Activated CD8-positive, alpha-beta memory T cell treated with anti-CD3 and anti-CD28 coated beads, Interleukin-2, amount 10 ng/mL, durations not matched to agents 7 days and 5 days (primary cell): ENCODE data around the gene XRCC2. TPM values are rescaled to one million over a fixed set of nuclear protein-coding genes. Genes with fewer than 3 reads are reported as not detected.
"Not testable (repeated sequence)": the region's sequence is repeated elsewhere in the genome, so short reads cannot be mapped to it uniquely, and the experiment has no call there.

Experiments used
- ATAC-seq: fragments of 150-1000 bp; cut with Tn5 transposase; one replicate; pipeline ENCODE4 v1.10.0; 2021; ENCODE audit warnings: moderate library complexity
- CTCF ChIA-PET: fragments of 350-600 bp; sonication (Branson Sonifier 250); formaldehyde crosslinking; loops from one replicate; lab custom pipeline; 2021; ENCODE audit warnings: antibody characterized with exemption; lab: Charles Lee
- DNase-seq: peaks from one replicate; pipeline ENCODE4 v3.0.0-alpha.2; 2020
- H3K27ac Mint-ChIP-seq: one replicate; pipeline ENCODE4 v1.8.0; 2021; ENCODE audit warnings: mild to moderate bottlenecking, mixed read lengths
- H3K27me3 Mint-ChIP-seq: one replicate; pipeline ENCODE4 v1.8.0; 2021; ENCODE audit warnings: mixed read lengths
- H3K36me3 Mint-ChIP-seq: one replicate; pipeline ENCODE4 v1.8.0; 2021; ENCODE audit warnings: mild to moderate bottlenecking, mixed read lengths
- H3K4me1 Mint-ChIP-seq: one replicate; pipeline ENCODE4 v1.8.0; 2021; ENCODE audit warnings: mixed read lengths
- H3K4me3 Mint-ChIP-seq: one replicate; pipeline ENCODE4 v1.8.0; 2021; ENCODE audit warnings: mild to moderate bottlenecking, moderate library complexity, mixed read lengths
- H3K9me3 Mint-ChIP-seq: one replicate; pipeline ENCODE4 v1.8.0; 2022; ENCODE audit warnings: low read depth, mixed read lengths
- total RNA-seq, 2 experiments: library from RNA; stranded (reverse); gene quantifications; one replicate each; pipeline ENCODE4 v1.2.3, GENCODE V29; 2021

The XRCC2 gene
- total RNA-seq, 2 experiments from 2014 or later, result 18.0 to 20.6 TPM

DNA sequence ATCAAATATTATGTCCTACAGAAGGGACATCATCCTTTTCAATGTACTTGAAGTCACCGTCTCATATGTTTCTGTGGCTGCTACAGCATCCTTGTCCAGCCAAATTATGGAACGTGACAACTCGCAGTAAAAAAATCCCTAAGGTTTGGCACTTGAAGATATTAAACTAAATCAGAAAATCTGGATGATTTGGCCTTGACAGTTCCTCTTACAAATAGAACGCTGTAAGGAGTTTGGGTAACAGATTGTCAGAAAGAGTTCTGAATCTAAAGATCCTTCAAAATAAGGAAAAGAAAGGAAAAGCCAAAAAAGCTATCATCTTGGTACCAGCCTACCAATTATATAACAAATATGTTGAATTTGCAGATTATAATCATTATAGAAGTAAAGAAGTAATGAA lies 21.0 kb downstream of the XRCC2 start:
- peaks cover 56% of the 10 kb centered on the region for H3K36me3 Mint-ChIP-seq
- no peak overlapping the region for H3K4me3 Mint-ChIP-seq
- DNase-seq, result no peak
- CTCF ChIA-PET, result no interaction called here
- H3K9me3 Mint-ChIP-seq, result no peaks in the 10 kb centered on the region
- ATAC-seq, result no peak
- H3K4me1 Mint-ChIP-seq, result no peaks in the 10 kb centered on the region
- H3K27me3 Mint-ChIP-seq, result no peaks in the 10 kb centered on the region
- H3K27ac Mint-ChIP-seq, result no peak overlapping the region

DNA sequence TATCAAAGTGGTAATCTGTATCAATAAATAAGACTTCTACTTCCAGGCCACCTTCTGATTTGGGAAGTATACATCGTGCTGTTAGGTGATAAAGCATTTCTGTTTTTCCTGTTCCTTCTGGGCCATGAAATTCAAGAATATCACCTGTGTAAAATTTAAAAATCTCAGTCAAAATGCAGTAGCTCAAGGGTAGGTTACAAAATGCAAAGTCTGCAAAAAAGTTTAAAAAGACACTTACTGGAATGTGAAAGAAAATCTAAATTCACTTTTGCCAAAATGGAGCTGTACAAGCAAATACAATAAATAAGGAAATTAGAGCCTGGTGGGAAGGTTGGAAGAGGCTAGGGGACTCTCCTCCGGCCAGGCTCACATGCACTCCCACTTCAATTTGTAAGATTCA lies 26.7 kb downstream of the XRCC2 start:
- Mint-ChIP-seq H3K9me3 (peaks cover 3% of the 10 kb centered on the region), H3K4me3 (no peak overlapping the region), H3K27ac (no peak overlapping the region), H3K4me1 (no peaks in the 10 kb centered on the region), H3K36me3 (peaks cover 68% of the 10 kb centered on the region), H3K27me3 (no peaks in the 10 kb centered on the region)
- CTCF ChIA-PET, result no interaction called here
- ATAC-seq, result no peak
- DNase-seq, result no peak

DNA sequence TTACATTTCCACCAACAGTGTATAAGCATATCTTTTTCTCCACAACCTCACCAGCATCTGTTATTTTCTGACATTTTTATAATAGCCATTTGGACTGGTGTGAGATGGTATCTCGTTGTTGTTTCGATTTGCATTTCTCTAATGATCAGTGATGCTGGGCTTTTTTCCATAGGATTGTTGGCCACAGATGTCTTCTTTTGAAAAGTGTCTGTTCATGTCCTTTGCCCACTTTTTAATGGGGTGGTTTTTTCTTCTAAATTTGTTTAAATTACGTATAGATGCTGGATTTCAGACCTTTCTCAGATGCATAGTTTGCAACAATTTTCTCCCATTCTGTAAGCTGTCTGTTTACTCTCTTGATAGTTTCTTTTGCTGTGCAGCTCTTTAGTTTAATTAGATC lies 28.9 kb downstream of the XRCC2 start:
- Mint-ChIP-seq H3K27ac (no peak overlapping the region), H3K4me1 (no peaks in the 10 kb centered on the region), H3K36me3 (peaks cover 56% of the 10 kb centered on the region), H3K27me3 (no peaks in the 10 kb centered on the region), H3K4me3 (no peak overlapping the region), H3K9me3 (peaks cover 3% of the 10 kb centered on the region)
- CTCF ChIA-PET, result no interaction called here
- ATAC-seq, result no peak
- DNase-seq, result no peak

DNA sequence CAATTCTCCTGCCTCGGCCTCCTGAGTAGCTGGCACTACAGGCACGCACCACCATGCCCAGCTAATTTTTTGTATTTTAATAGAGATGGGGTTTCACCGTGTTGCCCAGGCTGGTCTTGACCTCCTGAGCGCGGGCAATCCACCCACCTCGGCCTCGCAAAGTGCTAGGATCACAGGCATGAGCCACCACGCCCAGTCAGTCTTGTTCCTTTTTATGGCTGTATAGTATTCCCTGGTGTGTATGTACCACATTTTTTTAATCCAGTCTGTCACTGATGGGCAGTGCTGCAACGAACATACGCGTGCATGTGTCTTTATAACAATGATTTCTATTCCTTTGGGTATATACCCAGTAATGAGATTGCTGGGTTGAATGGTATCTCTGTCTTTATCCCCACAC lies 29.4 kb downstream of the XRCC2 start:
- ATAC-seq, CTCF ChIA-PET, H3K27ac Mint-ChIP-seq, H3K4me1 Mint-ChIP-seq, H3K4me3 Mint-ChIP-seq, H3K27me3 Mint-ChIP-seq, DNase-seq, H3K9me3 Mint-ChIP-seq: not testable (repeated sequence)
- H3K36me3 Mint-ChIP-seq, result peaks cover 52% of the 10 kb centered on the region

DNA sequence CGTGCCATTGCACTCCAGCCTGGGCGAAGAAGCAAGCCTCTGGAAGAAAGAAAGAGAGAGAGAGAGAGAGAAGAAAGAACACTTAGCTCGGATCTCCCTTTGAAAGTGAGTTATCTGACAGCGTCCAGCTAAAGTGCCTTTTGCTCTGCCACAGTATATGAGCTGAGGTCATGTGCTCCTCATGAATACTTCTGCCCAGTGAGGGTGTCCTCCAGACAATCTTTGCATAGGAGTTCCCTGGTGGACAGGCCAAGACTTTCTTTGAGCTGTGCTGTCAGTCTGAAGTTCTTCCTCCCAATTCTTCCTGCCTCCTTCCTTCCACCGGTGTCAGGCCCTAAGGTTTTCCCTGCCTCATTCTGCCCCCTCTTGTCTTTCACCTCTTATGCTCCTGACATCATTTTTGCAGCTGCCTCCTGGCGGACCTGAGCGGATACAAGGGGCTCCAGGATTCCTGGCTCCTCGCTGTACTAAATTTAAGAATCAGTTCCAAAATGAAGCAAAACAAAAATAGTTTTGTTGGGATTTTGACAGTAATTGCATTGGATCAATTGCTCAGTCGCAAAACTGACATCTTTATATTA lies 31.9 kb downstream of the XRCC2 start:
- DNase-seq, result no peak
- no peaks in the 10 kb centered on the region for H3K27me3 Mint-ChIP-seq
- H3K27ac Mint-ChIP-seq, result no peak overlapping the region
- ATAC-seq, result no peak
- H3K4me1 Mint-ChIP-seq, result no peaks in the 10 kb centered on the region
- CTCF ChIA-PET, result no interaction called here
- no peak overlapping the region for H3K4me3 Mint-ChIP-seq
- peaks cover 38% of the 10 kb centered on the region for H3K36me3 Mint-ChIP-seq
- H3K9me3 Mint-ChIP-seq, result peaks cover 3% of the 10 kb centered on the region

DNA sequence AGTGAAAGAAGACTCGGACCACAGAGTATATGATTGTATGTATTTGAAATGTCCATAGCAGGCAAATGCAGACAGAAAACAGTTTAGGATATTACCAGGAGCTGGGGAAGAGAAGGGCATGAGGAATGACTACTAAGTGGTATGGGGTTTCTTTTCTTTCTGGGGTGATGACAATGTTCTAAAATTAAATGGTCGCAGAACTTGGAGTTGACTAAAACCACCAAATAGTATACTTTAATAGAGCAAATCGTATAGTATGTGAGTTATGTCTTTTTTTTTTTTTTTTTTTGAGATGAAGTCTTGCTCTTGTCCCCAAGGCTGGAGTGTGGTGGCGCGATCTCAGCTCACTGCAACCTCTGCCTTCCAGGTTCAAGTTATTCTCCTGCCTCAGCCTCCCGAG lies 34.6 kb downstream of the XRCC2 start:
- Mint-ChIP-seq H3K4me1 (no peaks in the 10 kb centered on the region), H3K27me3 (no peaks in the 10 kb centered on the region), H3K4me3 (no peak overlapping the region), H3K36me3 (peaks cover 16% of the 10 kb centered on the region), H3K27ac (no peak overlapping the region), H3K9me3 (no peaks in the 10 kb centered on the region)
- ATAC-seq (no peak), DNase-seq (no peak)
- CTCF ChIA-PET, result no interaction called here

DNA sequence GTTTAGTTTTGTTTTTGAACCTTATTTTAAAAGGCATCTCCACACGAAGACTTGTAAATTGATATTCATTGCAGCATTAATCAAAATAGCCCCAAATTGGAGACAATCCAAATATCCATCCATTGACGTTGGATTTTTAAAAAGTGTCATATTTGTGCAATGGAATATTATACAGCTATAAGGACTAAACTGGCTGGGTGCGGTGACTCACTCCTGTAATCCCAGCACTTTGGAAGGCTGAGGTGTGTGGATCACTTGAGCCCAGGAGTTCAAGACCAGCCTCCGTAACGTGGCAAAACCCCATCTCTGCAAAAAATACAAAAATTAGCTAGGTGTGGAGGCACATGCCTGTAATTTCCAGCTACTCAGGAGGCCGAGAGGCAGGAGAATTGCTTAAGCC lies 35.1 kb downstream of the XRCC2 start:
- Mint-ChIP-seq H3K4me1 (no peaks in the 10 kb centered on the region), H3K36me3 (peaks cover 12% of the 10 kb centered on the region), H3K4me3 (no peak overlapping the region), H3K9me3 (no peaks in the 10 kb centered on the region), H3K27ac (no peak overlapping the region), H3K27me3 (no peaks in the 10 kb centered on the region)
- ATAC-seq, result no peak
- CTCF ChIA-PET, result no interaction called here
- no peak for DNase-seq

DNA sequence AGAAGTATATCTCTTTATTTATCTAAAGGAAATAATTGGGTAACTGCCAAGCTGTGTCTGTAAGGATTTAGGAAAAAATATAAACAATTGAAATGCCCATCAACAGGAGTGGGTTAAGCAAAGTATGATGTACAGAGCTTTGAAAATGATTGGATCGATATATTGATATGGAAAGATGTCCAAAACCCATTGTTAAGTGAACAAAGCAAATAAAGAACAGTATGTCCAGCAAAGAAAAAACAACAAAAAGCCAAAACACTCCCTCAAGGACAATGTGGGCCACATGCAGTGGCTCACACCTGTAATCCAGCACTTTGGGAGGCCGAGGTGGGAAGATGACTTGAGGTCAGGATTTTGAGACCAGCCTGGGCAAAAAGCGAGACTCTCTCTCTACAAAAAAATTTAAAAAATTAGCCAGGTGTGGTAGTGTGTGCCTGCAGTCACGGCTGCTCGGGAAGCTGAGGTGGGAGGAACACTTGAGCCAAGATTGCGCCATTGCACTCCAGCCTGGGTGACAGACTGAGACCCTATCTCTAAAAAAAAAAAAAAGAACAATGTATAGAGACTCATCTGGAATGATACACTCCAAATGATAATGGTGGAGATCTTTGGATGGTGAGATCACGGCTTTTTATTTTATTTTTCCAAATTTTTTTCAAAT lies 37.9 kb downstream of the XRCC2 start:
- CTCF ChIA-PET, result interaction anchor here (1.6 kb wide), 1 partner anchor 30 kb away, joined by 3 read pairs; no protein-coding TSS in a partner anchor
- Mint-ChIP-seq H3K9me3 (no peaks in the 10 kb centered on the region), H3K4me1 (no peaks in the 10 kb centered on the region), H3K36me3 (peaks cover 3% of the 10 kb centered on the region), H3K27ac (no peak overlapping the region), H3K4me3 (no peak overlapping the region), H3K27me3 (no peaks in the 10 kb centered on the region)
- no peak for DNase-seq
- no peak for ATAC-seq

DNA sequence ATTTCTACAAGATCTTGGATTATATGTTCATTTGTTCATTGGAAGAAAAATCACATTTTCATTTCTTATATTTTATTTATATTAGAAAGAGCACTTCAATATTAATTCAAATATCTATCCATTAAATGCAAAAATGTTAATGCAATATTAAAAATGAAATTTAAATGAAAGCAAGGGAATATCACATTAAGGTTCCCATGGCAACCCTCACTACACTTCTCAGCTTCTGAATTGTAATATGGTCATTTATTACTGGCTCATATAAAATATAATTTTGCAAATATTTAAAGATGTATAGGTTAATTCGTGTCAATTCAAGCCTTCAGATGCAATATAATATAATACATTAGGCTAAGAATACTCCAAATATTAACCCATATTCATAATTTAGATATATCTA lies 38.8 kb downstream of the XRCC2 start:
- CTCF ChIA-PET, result interaction anchor here (1.6 kb wide), 1 partner anchor 29 kb away, joined by 3 read pairs; no protein-coding TSS in a partner anchor
- ATAC-seq (no peak), DNase-seq (no peak)
- Mint-ChIP-seq H3K36me3 (no peaks in the 10 kb centered on the region), H3K4me3 (no peak overlapping the region), H3K27ac (no peak overlapping the region), H3K4me1 (no peaks in the 10 kb centered on the region), H3K27me3 (no peaks in the 10 kb centered on the region), H3K9me3 (no peaks in the 10 kb centered on the region)

DNA sequence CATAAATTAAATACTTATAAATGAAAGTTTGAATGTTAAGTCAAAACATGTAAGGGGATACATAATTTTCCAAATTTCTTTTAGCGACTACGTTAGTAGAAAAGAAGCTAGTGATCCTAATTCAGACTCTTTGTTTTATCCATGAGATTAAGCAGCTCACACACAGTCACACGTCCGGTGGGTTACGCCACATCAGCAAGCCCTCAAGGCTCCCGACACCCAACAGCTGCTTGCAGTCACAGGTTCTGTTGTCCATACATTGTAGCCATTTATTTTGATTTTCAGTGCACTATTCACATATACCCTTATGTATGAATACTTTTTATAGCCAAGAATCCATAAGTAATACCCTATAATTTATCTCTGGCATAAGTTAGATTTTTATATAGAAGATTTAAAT lies 39.5 kb downstream of the XRCC2 start:
- Mint-ChIP-seq H3K27me3 (no peaks in the 10 kb centered on the region), H3K4me3 (no peak overlapping the region), H3K36me3 (no peaks in the 10 kb centered on the region), H3K9me3 (no peaks in the 10 kb centered on the region), H3K4me1 (no peaks in the 10 kb centered on the region), H3K27ac (no peak overlapping the region)
- DNase-seq (no peak), ATAC-seq (no peak)
- CTCF ChIA-PET, result interaction anchor here (1.6 kb wide), 1 partner anchor 29 kb away, joined by 3 read pairs; no protein-coding TSS in a partner anchor

DNA sequence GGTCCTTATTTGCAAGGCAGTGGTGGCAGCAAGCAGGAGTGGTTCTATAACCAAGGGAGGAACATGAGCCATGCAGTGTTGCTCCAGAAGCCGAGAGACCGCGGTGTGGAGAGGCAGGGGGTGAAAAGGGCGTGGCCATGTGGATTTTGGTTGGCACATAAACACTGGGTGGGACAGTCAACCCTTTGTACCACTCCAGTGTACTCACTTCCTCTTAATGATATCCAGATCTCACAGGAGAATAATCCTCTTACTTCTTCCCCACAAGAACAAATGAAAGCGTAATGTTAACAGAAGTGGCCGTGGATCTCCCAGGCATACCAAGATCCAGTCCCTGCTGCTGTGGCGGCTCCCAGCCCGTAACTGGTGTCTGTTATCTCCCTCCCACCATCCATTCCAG lies 42.4 kb downstream of the XRCC2 start:
- H3K27ac Mint-ChIP-seq, result no peak overlapping the region
- H3K4me1 Mint-ChIP-seq, result no peaks in the 10 kb centered on the region
- DNase-seq, result no peak
- H3K27me3 Mint-ChIP-seq, result peaks cover 12% of the 10 kb centered on the region
- CTCF ChIA-PET, result no interaction called here
- no peak overlapping the region for H3K4me3 Mint-ChIP-seq
- no peak for ATAC-seq
- H3K9me3 Mint-ChIP-seq, result no peaks in the 10 kb centered on the region
- H3K36me3 Mint-ChIP-seq, result no peaks in the 10 kb centered on the region

DNA sequence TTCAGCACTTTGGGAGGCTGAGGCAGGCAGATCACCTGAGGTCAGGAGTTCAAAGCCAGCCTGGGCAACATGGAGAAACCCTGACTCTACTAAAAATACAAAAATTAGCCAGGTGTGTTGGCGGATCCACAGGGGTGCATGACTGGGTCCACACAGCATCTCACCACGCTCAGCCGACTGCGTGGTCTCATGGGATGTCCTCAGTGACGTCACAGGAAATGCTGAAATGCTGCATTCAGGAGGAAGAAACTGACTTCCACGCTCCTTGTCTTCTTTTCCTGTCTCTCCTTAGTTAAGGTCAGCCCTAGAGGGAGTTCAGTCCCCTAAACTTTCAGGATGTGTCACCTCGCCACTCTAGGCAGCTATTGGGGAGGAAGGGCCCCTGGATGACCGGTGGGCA lies 42.9 kb downstream of the XRCC2 start:
- CTCF ChIA-PET, result no interaction called here
- no peak overlapping the region for H3K27ac Mint-ChIP-seq
- H3K9me3 Mint-ChIP-seq, result no peaks in the 10 kb centered on the region

DNA sequence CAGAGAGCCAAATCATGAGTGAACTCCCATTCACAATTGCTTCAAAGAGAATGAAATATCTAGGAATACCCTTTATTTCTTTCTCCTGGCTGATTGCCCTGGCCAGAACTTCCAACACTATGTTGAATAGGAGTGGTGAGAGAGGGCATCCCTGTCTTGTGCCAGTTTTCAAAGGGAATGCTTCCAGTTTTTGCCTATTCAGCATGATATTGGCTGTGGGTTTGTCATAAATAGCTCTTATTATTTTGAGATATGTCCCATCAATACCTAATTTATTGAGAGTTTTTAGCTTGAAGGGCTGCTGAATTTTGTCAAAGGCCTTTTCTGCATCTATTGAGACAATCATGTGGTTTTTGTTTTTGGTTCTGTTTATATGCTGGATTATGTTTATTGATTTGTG lies 47.2 kb downstream of the XRCC2 start:
- H3K4me3 Mint-ChIP-seq, ATAC-seq, H3K27ac Mint-ChIP-seq, DNase-seq, H3K36me3 Mint-ChIP-seq, CTCF ChIA-PET, H3K9me3 Mint-ChIP-seq, H3K4me1 Mint-ChIP-seq: not testable (repeated sequence)
- H3K27me3 Mint-ChIP-seq, result peaks cover 12% of the 10 kb centered on the region

More for the DNA sequence above, 42.9 kb downstream of the XRCC2 start:
- Mint-ChIP-seq H3K27me3 (peaks cover 12% of the 10 kb centered on the region), H3K4me1 (no peaks in the 10 kb centered on the region), H3K36me3 (no peaks in the 10 kb centered on the region), H3K4me3 (no peak overlapping the region)
- DNase-seq, result no peak
- ATAC-seq, result no peak

DNA sequence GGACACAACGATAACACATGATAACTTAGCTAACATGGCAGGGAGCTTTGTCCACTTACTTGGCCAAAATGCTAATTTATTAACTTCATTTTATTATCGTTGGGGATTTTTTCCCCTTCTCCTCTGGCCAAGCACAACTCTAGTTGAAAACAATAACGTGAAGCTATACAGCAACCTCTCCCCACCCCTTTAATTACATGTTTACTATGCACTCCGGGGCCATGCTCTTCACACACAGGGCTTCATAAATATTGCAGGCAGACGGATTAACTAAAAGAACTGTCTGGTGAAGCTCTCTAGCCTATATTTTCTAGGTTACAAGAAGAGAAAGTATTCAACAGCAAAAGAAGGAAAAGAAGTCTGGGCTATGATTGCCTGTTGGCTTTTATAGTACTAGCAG lies 51.7 kb downstream of the XRCC2 start:
- CTCF ChIA-PET, result no interaction called here
- H3K27ac Mint-ChIP-seq, result no peak overlapping the region

More for the DNA sequence above, 51.7 kb downstream of the XRCC2 start:
- no peaks in the 10 kb centered on the region for H3K4me1 Mint-ChIP-seq
- no peak overlapping the region for H3K4me3 Mint-ChIP-seq
- peaks cover 3% of the 10 kb centered on the region for H3K27me3 Mint-ChIP-seq
- no peaks in the 10 kb centered on the region for H3K9me3 Mint-ChIP-seq
- DNase-seq (no peak), ATAC-seq (no peak)
- H3K36me3 Mint-ChIP-seq, result no peaks in the 10 kb centered on the region
